ENCODE data around the gene PANX3.

Gene PANX3

GRCh38 chr11:124657904-124658303 lies 46.7 kb downstream of the PANX3 start:
- no peak for DNase-seq (ENCODE audit: low read depth)

GRCh38 chr11:124658501-124658900 lies 47.3 kb downstream of the PANX3 start:
- no peak for DNase-seq (ENCODE audit: low read depth)

DNA sequence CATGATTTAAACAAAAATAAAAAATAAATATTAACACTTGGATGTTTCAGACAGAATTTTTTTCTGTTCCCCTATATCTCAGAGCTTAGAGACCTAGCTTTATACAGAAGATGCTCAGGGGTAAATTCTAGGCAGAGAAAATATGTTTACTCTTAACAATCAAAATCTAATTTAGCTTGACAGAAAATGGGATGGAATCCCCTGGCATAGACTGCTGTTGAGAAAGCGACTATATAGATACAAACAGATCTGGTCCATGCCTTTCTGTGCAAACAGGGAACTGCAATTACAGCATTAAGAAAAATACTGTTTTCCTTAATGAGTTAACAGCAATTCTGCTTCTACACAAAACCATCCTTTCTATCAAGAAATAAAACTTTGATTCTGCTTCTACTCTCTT lies 47.8 kb downstream of the PANX3 start:
- no peak for DNase-seq (ENCODE audit: low read depth)

- DNase-seq (ENCODE audit: low read depth), result no peak
Measured at GRCh38 chr11:124661553-124661952, 50.3 kb downstream of the PANX3 start.

DNA sequence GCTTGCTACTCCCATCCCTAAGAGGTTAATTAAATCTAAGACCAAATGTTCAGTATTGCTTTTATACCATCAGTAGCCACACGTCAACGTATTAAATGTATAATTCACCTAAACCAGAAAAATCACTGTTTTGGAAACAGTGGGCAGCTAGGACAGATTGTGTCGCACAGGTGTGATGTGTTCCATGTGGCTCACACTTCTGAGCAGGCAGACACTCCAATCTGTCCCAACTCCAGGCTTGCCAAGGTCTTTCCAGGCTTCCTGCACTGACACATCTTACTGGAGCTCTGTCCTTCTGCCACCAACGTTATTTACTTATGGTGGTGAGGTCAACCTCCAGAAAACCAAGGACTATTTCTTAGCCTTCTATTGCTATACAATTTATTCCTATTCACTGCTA lies 50.9 kb downstream of the PANX3 start:
- DNase-seq (ENCODE audit: low read depth), result no peak

DNA sequence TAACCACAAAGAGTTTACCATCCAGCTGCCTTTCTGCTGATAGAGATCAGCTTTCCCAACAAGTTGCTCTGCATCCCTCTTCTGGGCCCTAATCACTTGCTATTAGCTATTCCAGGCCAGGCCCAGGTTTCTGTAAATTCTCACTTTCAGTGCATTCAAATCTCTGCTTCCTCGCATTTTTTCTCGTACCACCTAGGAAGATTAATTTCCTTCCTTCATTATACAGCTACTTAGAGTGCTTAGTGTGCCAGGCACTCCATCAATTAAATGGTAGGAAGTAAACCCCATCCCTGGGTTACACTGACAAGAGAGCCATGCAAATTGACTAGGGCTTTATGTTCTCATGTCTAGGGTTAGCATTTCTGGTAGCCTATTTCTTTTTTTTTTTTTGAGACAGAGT lies 52.6 kb downstream of the PANX3 start:
- DNase-seq (ENCODE audit: low read depth), result no peak

- DNase-seq (ENCODE audit: low read depth), result no peak
Measured at GRCh38 chr11:124667601-124668000, 56.4 kb downstream of the PANX3 start.

DNA sequence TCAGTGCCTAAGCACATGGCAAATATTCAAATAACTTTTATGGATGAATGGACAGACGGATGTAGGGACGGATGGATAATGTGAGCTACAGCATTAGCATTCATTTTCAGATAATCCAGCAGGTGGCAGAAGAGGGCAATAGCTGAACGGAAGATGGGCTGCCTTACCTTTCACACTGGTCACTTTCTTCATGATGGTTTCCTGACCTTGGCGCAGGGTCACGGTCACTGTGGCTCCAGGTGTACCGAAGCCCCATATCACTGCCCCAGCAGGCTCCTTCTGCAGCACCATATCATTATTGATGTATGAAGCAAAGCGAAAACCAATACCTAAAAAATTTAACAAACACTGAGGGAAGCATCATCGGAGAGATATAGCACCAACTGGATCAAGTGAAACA lies 58.0 kb downstream of the PANX3 start:
- DNase-seq (ENCODE audit: low read depth), result no peak
